Lung microvascular endothelial cell (primary cell): ENCODE data around the gene TOGARAM1. TPM values are rescaled to one million over a fixed set of nuclear protein-coding genes. Genes with fewer than 3 reads are reported as not detected.

Source experiments
- DNase-seq, 2 donors: peaks; one replicate each; pipeline versions ENCODE4 v3.0.0 to v3.0.0-alpha.2; 2010; ENCODE audit warnings: low read depth in 2 of 2
- total RNA-seq: library from RNA; depleted of rRNA; stranded (reverse); fragments of >200 nt; gene quantifications from 2 replicates; pipeline ENCODE4 v1.2.1, GENCODE V29; 2014

The TOGARAM1 gene
- total RNA-seq, 1 donor from 2014 or later: 15.1 TPM

DNA sequence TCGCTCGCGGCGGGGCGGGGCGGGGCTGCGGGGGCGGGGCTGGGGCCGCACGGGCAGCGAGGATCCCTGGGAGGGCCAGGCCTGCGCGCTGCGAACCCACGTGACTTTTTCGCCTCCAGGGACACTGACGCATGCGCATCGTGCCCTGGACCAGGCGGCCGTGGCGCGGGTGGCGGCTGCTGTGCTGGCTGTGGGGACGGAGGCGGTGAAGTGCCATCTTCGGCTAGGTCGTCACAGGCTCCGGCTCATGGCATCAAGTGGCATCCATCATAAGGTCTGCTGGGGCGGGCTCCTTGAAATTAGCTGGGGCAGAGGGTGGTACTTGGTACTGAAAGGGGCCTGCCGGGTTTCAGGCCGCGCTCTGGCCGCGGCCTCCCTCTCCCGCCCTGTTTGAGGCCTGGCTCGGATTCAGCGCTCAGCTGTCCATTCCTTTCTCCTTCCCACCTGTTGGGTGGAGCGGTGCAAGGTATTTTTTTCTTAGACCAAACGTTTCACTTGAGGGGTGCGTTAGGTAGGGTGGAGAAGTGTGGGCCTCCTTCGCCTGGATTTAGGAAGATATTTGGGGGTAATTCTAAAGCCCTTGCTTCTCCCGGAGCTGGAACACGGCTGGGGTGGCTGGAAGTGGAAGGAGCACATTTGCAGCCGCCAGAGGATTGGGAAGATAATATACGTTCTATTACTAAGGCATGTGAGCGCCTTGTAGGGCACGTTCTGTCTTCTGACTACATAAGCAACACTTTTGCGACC lies 122.2 kb downstream of the TOGARAM1 start, which contains the start of gene PRPF39:
Gene PRPF39 (plus strand): TSS at position 141 of the 747 bp plus-strand sequence. CDS start 11,124 bp downstream, outside the sequence.
- DNase-seq: peak; percentile 93 to 96

DNA sequence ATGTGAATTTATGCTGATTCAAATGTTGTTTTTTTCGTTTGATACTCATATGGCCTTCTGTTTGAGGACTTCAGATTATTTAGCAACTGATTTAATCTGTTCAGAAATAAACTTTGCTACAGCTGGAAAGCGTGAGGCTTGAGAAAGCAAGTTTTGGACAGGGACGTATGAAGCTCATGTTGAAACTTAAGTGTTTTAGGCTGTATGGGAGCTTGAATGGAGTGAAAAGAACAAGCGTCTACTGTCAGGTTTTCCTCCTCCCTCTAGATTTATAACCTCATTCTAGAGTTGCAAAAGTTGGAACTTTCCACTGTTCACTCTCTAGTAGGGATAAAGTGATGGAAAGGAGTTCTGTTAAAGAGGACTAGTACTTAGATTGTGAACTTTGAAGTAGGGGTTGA lies 123.0 kb downstream of the TOGARAM1 start:
- DNase-seq: peak; percentile 22 to 31

DNA sequence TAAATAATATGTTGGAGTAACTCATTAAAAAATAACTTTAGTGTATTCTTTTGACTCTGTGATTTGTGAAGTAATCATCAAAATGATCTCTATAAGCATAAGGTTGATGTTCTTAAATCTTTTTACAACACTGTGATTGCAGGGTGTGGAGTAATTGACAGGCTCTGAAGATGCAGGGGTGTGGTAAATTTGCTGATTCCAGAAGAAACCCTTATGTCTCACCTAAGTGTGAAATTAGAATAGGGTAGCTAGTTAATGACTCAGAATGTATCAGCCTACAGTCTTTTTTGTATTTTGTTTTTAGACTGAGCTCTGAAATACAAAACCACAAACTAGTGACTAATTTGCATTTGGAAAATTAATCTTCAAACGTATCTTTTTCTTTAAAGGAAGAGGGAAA lies 127.8 kb downstream of the TOGARAM1 start:
- peak in 1 of 2 donors; percentile 22 for DNase-seq

DNA sequence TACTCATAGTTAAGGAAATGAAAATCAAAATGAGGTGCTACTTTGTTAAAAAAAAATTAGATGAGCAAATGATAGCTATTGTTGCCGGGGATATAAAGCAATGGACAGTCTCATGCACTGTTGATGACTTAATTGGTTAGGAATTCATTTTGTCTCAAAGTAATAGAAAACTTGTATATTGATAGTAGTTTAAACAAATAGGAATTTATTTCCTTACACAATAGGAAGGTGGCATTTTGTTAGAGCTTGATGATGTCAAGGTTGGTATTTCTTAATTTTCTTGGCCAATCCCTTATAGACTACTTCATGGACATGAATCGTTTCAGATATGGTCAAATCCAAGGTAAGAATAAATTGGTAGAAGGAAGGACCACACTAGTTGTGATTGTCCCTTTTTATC lies 129.7 kb downstream of the TOGARAM1 start:
- DNase-seq: peak in 1 of 2 donors; percentile 27

DNA sequence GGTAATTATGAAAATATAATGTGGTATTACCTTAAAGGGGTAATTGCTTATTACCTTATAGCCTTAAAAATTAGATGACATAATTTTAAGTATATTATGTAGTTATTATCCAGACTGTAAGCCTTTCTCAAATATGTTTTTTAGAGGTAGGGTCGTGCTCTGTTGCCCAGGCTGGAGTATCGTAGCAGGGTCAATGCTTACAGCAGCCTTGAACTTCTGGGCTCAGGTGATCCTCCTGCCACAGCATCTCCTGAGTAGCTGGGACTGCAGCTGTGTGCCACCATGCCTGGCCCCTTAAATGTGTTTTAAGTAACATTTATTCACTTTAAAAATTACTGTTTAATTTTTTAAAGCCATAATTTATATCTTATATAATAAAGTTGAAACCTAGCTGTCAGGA lies 132.3 kb downstream of the TOGARAM1 start:
- DNase-seq: no peak

DNA sequence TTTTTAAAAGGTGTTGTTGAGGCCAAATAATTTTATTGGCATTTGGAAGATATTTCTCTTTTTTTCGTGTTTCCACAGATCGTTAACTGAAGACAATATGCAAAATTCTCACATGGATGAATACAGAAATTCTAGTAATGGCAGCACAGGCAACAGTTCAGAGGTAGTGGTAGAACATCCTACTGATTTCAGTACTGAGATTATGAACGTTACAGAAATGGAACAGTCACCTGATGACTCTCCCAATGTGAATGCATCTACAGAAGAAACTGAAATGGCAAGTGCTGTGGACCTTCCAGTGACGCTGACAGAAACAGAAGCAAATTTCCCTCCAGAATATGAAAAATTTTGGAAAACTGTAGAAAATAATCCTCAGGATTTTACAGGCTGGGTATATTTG lies 133.2 kb downstream of the TOGARAM1 start:
- DNase-seq: no peak

DNA sequence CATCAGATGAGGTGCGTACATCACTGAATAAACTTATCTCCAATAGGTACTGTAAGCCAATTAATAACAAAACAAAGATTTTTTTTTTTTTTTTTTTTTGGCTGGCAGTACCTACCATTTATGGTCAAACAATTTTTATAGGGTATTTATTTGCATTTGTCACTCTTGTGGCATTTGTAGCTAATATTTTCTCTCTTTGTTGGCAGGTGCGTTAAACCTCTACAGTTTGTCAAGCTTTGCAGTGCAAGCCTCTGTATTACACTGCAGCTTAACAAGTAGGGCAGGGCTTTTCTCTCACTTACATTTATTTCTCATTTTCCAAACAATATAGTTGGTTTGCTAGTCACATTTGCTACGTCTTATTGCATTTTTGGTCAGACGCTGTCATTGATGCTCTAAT lies 134.2 kb downstream of the TOGARAM1 start:
- DNase-seq: no peak

DNA sequence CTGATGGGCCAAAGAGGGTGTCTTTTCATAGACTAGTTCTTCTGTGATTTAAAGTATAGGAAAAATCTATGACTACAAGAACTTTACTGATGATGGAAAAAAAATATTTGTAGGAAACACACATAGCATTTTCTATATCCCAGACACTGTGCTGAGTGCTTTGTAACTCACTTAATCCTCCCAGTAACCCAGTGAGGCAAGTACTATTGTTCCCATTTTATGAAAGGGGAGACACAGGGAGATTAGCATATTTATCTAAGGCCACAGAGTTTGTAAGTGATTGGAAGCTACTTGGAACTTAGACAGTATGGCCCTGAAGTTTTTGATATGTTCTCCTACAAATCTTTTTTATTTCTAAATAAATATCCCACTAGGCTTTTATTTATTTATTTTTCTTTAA lies 141.8 kb downstream of the TOGARAM1 start:
- no peak for DNase-seq

DNA sequence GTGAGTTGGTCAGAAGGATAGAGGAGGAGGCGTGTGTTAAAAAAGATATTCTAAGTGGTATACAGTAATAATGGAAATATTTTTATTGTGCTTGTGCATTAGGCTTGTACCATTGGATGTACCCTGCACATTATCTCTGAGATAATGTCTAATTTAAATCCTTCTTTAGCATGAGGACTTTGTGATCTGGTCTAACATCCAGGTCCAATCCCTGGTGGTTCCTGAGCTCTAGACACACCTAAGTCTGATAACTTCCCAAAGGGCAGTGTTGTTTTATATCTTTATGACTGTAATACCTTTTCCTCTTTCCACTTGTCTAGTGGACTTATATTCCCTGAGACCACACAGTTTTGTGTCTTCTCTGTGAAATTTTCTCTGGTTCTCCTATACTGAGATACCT lies 142.6 kb downstream of the TOGARAM1 start:
- DNase-seq: no peak

DNA sequence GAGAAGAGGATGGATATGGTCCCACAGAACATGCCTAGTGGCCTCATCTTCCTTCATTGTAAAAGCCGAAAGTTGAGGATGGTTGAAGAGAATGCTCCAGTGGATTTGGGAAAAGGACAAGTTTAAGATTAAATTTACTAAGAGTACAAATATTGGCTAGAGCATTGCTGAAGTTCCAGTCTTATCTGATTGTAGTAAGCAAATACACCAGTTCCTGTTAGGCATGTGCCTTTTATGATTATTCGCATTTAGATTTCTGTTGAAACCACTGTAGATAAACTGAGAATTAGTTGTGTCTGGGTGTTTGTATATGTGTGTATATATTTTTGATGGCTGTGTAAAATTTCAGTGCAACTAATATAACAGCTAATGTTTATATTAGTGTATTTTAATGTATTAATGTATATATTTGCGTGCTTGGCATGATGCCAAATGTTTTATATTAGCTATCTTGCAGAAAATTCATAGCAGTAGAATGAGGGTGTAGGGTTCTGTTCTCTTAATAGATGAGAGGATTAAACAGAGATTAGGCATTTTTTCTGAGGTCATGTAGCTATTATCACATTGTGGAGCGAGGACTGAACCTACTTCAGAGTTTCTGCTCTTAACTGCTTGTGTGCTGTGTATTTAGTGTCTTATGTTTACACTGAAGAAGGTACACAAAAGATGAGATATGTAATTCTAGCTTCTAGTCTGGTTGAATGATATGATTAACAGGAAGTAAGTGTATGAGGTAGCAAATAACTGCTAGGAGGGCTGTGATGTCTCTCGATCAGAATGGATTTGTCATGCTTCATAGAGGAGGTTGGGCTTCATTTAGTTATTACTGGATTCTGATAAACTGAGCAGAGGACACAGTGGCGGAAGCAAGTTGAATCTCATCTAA lies 151.1 kb downstream of the TOGARAM1 start:
- peak; percentile 4 to 61 for DNase-seq

DNA sequence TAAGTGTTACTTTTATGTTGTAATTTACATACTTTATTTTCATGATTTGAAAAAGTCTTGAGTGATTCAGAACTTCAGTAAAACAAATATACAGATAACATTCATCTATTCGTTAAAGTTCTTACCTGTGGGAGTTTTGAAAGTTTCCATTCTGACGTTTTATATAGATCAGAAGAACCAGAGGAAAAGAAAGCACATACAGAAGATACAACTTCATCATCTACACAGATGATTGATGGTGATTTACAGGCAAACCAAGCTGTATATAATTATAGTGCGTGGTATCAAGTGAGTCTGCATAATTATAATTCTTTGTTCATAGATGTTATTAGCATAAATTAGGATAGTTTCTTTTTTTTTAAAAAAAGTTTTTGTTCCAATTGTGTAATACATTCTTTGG lies 152.3 kb downstream of the TOGARAM1 start:
- no peak for DNase-seq

DNA sequence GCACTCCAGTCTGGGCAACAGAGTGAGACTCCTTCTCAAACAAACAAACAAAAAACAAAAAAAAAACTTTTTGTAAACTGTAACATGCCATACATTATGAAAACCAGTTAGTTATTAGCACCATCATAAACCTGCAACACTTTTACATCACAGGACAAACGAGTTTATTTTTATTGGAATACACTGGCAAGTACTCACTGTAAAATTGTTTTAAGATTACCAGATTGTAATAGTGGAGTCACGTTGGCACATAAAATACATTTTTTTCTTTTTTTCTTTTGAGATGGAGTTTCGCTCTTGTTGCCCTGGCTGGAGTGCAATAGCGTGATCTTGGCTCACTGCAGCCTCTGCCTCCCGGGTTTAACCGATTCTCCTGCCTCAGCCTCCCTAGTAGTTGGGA lies 156.6 kb downstream of the TOGARAM1 start:
- DNase-seq: no peak

DNA sequence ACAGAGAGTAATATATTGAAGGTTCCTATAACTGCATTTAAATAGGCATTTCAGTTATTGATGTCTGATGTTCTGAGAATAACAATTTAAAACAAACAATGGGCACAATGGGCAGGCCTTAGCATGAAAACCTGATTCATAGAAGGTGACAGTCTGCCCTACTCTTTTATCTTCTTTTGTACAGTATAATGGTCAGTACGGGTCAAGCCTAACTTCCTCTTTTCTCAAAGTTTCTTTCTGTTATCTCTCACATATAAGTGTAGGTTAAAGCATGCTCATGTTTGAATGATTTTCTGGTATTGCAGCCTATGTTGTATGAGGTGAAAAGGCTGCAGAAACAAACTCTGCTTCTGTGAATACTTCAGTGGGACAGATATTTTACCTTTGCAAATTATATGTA lies 158.1 kb downstream of the TOGARAM1 start:
- no peak for DNase-seq

DNA sequence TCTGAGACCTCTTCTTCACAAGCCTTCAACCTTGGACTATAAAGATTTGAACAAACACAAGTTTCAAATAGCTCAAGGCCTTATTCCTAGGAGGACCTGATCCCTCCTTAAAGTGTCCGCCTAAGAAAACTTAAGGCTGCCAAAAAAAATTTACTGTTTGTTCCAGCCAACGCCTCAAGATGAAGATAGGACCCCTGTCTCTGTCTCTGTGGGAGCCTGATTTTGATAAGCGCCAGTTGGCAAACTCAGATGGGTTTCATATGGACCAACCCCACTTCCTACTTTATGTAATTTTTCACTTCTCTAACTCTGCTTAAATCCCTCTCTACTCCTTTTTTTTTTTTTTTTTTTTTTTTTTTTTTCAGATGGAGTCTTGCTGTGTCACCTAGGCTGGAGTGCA lies 161.3 kb downstream of the TOGARAM1 start:
- no peak for DNase-seq

Other genes with a start within 250 kb of the TOGARAM1 start
- 4.8 and 9.3 TPM in 2 replicates for gene KLHL28, start 243 bp upstream of the TOGARAM1 start, total RNA-seq
- gene PRPF39, start 121.9 kb downstream of the TOGARAM1 start, total RNA-seq: 12.6 and 17.7 TPM in 2 replicates
- gene FKBP3, start 172.3 kb downstream of the TOGARAM1 start, total RNA-seq: 19.8 and 20.0 TPM in 2 replicates
- gene FANCM, start 173.7 kb downstream of the TOGARAM1 start, total RNA-seq: 6.3 and 6.5 TPM in 2 replicates